Peyer's patch (tissue), 4 donors: ENCODE measurements around the gene CASS4.

Source experiments
- CTCF ChIP-seq, 6 experiments: fragments of 450-650 bp in 4 of 6; fragments of 200-600 bp in 2 of 6; sonication (generic) in 1 of 6; IDR thresholded peaks; one replicate each; pipeline ENCODE4 v1.5.1; 2017 to 2019; ENCODE audit warnings: antibody characterized with exemption in 6 of 6, mild to moderate bottlenecking in 3 of 6, moderate library complexity in 1 of 6
- POLR2A ChIP-seq, 2 donors: fragments of 450-650 bp; IDR thresholded peaks; one replicate each; pipeline ENCODE4 v1.5.1; 2017; ENCODE audit warnings: antibody characterized with exemption in 2 of 2, mild to moderate bottlenecking in 2 of 2, moderate library complexity in 2 of 2

- TF ChIP-seq CTCF (IDR thresholded peaks at IDR 0.05) (no peak), POLR2A (IDR thresholded peaks at IDR 0.05) (no peak)
Measured at GRCh38 chr20:56373942-56374341, 38.1 kb upstream of the CASS4 start.
